H4 (cell line): ENCODE data around the gene PHOX2A. TPM values are rescaled to one million over a fixed set of nuclear protein-coding genes. Genes with fewer than 3 reads are reported as not detected.
"Not testable (repeated sequence)": the region's sequence is repeated elsewhere in the genome, so short reads cannot be mapped to it uniquely, and the experiment has no call there.

ENCODE experiments used
- DNase-seq: peaks from one replicate; pipeline ENCODE4 v3.0.0-alpha.2; 2015; ENCODE audit warnings: low spot score
- total RNA-seq: library from RNA; depleted of rRNA; stranded (reverse); fragments of >200 nt; shearing (Covaris generic); gene quantifications from 2 replicates; pipeline ENCODE4 v1.2.3, GENCODE V29; 2014

Gene PHOX2A
- total RNA-seq, 1 experiment from 2014 or later = not detected

DNA sequence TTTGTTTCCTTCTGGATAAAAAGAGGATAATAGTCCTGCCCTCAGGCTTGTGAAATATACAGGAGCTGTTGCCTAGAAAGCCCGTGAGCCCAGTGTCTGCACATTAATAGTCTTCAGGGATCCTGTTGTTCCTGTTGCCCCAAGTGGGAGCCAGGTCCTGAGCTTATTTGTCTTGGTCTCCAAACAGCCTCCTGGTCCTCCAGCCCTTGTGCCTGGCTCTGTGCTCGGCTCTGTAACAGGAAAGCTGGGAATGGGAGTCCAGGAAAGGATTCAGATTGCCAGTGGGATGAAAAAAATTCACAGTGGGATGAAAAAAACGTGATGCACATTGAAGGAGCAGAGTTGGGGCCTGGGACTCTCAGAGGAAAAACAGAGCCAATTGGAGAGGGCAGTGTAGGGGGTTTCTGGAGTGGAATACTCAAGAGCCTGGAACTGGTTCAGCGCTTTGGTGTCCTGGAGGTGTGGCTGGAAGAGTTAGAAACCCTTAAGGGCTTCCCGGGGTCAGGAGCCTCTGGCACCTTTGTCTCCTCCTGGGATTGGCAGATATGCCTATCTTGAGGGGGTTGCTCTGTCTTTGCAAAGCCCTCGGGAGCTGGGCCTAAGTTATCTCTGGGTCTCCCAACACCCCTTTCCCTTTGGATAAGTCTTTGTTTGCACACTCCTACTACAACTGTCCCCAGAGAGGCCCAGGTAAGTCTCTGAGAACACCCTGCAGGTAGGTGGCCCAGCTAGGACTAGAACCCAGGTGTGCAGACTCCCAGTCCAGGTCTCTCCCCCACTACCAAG lies 21.7 kb downstream of the PHOX2A start:
- no peak for DNase-seq

GRCh38 chr11:72221386-72222075 lies 22.4 kb downstream of the PHOX2A start:
- DNase-seq = no peak

- DNase-seq = no peak
Measured at GRCh38 chr11:72220696-72221363, 23.1 kb downstream of the PHOX2A start.

GRCh38 chr11:72218251-72218745 lies 25.7 kb downstream of the PHOX2A start:
- no peak for DNase-seq

- no peak for DNase-seq
Measured at GRCh38 chr11:72217841-72218240, 26.1 kb downstream of the PHOX2A start.

DNA sequence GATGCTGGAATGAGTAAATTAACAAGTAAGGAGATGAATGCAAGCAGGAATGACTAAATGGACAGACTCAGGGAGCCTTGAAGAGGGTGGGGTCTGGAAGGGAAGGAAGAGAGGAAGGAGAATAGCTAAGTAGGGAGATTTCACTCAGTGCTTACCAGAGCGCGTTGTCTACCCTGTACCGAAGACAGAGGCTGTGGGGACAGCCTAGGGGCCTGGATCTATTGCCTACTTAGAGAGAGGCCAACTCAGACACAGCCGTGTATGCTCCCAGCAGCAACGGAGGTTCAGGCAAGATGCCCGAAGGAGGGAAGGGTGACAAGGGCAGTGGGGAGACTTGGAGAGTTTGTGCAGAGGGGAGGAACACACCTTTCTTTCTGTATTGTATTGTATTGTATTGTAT lies 27.3 kb downstream of the PHOX2A start, which contains the start of gene FOLR2:
FOLR2 (plus strand) TSS at position 157 of the 400 bp plus-strand sequence. CDS start 1,791 bp downstream, outside the sequence.
- no peak for DNase-seq

DNA sequence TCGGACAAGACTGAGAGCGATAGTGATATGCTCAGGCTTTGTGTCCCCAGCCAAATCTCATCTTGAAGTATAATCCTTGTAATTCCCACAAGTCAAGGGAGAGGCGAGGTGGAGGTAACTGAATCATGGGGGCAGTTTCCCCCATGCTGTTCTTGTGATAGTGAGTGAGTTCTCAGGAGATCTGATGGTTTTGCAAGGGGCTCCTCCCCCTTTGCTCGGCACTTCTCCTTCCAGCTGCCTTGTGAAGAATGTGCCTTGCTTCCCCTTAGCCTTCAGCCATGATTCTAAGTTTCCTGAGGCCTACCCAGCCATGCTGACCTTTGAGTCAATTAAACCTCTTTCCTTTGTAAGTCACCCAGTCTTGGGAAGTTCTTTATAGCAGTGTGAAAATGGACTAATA lies 34.9 kb downstream of the PHOX2A start:
- DNase-seq = no peak

DNA sequence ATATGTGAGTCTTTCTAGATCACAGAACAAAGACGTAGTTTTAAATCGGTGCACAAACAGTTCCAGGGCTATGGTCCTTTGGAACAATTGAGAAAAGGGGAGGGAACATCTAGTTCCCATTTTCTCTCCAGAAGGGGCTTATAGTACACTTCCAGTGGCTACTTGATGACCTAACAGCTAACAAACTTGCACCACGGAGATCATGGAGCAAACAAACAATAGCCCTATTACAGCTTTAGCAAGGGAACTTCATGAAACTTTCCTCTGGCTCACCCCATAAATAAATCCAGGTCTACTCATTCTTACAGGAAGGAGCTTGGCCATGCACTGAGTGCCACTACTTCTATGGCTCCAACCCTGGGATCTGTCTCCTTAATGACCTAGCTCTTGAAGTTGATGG lies 35.7 kb downstream of the PHOX2A start:
- no peak for DNase-seq

- DNase-seq = not testable (repeated sequence)
Measured at GRCh38 chr11:72206794-72207193, 37.2 kb downstream of the PHOX2A start.

- no peak for DNase-seq
Measured at GRCh38 chr11:72204886-72205285, 39.1 kb downstream of the PHOX2A start.

DNA sequence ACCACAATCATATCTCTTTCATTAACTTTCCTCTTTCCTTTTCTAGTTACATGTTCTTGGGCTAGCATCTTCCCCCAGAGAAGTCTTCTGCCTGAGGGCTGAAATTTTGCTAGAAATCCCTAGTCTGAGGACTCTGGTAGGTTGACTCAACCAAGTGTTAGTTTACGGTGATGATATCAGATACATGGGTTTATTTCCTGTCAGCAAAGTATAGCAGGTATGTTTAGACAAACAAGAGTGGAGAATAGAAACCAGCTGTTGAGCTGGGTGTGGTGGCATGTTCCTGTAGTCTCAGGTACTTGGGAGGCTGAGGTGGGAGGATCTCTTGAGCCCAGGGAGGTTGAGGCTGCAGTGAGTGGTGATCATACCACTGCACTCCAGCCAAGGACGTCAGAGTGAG lies 40.8 kb downstream of the PHOX2A start:
- no peak for DNase-seq

DNA sequence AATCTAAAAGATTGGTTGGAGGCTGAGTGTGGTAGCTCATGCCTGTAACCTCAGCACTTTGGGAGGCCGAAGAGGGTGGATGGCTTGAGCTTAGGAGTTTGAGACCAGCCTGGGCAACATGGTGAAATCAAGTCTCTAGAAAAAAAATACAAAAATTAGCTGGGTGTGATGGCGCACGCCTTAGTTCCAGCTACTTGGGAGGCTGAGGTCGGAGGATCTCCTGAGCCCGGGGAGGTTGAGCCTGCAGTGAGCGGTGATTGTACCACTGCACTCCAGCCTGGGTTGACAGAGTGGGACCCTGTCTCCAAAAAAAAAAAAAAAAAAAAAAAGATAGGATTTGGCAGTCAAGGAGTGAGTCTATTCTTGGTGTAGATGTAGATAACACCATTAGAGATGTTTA lies 41.4 kb downstream of the PHOX2A start:
- no peak for DNase-seq

GRCh38 chr11:72201445-72201844 lies 42.5 kb downstream of the PHOX2A start:
- DNase-seq = not testable (repeated sequence)

GRCh38 chr11:72195518-72196270 lies 48.3 kb downstream of the PHOX2A start:
- DNase-seq = no peak

DNA sequence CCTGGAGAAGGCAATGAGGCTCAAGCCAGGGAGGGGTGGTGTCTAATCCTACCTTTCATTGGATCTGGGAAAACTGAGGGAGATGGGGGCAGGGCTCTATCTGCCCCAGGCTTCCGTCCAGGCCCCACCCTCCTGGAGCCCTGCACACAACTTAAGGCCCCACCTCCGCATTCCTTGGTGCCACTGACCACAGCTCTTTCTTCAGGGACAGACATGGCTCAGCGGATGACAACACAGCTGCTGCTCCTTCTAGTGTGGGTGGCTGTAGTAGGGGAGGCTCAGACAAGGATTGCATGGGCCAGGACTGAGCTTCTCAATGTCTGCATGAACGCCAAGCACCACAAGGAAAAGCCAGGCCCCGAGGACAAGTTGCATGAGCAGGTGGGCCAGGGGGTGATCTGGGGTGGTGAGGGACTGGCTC lies 52.0 kb downstream of the PHOX2A start, which contains the start of gene FOLR1:
FOLR1 (plus strand) TSS at position 180 of the 421 bp plus-strand sequence; CDS start at position 214, 34 bp downstream.
- peak; percentile 81 for DNase-seq

GRCh38 chr11:72190631-72191071 lies 53.3 kb downstream of the PHOX2A start:
- DNase-seq = no peak

GRCh38 chr11:72189455-72190250 lies 54.3 kb downstream of the PHOX2A start:
- peak; percentile 26 for DNase-seq
